ENCODE data around the gene UBE2A. TPM values are rescaled to one million over a fixed set of nuclear protein-coding genes. Genes with fewer than 3 reads are reported as not detected.

The UBE2A gene
- total RNA-seq, 4 donors from 2014 or later = 26.8 to 50.4 (median 42.3) TPM

DNA sequence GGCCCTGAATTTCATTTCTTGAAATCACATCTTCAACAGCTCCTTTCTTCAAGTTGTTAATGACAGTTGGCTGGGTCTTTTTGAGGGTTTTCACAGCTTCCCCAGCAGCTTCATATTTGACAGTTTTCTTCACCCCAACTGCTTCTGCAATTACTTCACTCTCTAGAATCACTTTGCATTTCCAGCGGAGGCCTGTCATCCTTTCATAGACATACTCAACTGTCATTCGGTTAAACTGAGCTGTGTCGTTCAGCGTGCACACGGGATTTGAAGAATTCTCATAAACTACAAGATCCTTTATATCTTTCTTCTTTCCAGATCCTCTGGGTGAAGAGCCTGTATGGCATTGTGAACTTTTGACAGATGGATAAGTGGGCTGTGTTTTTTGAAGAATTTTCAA is 15.4 kb downstream of the UBE2A start:
- TF ChIP-seq, protein P1, sequence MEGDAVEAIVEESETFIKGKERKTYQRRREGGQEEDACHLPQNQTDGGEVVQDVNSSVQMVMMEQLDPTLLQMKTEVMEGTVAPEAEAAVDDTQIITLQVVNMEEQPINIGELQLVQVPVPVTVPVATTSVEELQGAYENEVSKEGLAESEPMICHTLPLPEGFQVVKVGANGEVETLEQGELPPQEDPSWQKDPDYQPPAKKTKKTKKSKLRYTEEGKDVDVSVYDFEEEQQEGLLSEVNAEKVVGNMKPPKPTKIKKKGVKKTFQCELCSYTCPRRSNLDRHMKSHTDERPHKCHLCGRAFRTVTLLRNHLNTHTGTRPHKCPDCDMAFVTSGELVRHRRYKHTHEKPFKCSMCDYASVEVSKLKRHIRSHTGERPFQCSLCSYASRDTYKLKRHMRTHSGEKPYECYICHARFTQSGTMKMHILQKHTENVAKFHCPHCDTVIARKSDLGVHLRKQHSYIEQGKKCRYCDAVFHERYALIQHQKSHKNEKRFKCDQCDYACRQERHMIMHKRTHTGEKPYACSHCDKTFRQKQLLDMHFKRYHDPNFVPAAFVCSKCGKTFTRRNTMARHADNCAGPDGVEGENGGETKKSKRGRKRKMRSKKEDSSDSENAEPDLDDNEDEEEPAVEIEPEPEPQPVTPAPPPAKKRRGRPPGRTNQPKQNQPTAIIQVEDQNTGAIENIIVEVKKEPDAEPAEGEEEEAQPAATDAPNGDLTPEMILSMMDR (IDR thresholded peaks at IDR 0.05; ENCODE audit: low read depth) = no peak

DNA sequence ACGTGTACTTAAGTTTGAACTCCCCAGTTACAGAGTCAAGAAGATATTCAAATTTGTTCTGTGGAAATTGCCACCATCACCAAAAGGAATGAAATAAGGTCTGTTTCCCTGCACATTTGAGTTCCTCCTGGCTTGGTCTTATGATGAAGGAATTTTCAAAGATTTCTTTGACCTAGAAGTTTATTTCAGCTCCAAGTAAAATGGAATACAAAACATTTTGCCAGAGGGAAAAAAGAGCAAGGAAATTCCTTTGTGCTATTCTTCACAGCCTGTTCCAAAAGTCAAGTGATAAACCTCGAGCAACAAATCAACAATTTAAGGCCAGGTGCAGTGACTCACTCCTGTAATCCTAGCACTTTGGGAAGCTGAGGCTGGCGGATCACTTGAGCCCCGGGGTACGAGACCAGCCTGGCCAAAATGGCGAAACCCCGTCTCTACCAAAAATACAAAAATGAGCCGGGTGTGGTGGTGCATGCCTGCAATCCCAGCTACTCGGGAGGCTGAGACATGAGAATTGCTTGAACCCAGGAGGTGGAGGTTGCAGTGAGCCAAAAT is 28.4 kb downstream of the UBE2A start:
- TF ChIP-seq, protein P1 (IDR thresholded peaks at IDR 0.05; ENCODE audit: low read depth) = no peak

DNA sequence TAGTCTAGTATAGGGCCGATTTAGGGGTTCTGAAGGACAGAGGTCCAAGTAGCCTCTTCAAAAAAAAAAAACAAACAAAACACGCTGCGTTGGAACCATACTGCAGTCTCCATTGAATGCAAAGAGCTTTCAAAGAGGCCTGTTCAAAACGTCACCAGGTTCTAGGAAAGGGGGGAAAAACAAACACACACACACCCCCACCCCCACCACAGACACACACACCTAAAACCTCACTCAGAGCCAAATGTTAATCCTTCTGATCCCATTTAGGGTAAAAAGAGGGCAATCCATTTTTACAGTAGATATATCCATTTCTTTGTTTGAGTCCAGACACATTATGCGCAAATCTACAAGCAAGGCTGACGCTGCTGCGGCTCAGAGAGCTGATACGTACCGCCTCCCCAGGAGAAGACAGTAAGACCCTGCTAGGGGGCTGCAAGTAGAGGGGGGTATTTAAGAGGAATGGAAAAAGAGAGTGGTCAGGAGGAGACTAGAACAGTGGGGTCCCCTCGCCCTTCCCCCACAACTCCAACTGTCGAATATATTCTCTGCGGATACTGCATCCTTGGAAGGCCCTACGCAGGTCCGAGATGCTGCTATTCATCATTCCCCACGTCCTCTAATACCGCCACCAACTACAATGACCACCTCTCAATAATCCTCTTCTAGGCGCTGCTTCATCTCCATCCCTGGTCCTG is 30.6 kb downstream of the UBE2A start:
- TF ChIP-seq, protein P1 (IDR thresholded peaks at IDR 0.05; ENCODE audit: low read depth) = no peak

DNA sequence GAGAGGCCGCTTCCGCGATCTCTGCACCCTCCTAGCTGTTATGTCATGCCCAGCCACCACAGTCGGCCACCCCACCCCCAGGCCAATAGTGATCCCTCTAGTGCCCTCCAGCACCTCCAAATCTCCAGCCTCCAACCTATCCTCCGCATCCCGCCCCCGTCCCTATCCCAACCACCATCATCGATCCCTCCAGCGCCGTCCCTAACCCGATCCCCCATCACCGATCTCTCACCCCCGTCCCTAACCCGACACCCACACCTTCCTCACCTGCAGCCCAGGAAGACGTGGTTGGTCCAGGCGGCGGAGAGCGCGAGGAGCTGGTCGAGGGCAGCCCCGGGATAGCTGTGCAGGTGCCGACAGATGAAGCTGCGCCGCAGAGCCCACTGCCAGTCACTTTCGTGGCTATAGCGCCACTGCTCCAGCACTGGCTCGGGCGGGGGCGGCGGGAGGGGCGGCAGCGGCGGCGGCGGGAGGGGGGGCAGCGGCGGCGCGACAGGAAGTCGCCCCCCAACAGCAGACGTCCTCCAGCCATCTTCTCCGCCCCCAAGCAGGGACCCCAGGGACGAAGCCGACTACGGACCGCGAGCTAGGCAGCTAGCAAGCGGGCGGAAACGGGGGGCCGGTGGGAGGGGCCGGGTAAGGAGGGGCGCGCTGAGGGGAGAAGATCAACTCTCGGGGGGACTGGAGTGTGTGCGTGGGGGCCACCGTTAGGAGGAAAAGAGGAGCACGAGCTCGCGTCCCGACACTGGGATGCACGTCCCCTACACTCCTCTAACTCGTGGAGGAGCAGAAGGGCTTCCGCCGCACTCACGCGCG is 31.3 kb downstream of the UBE2A start:
- TF ChIP-seq, protein P1 (IDR thresholded peaks at IDR 0.05; ENCODE audit: low read depth) = no peak

DNA sequence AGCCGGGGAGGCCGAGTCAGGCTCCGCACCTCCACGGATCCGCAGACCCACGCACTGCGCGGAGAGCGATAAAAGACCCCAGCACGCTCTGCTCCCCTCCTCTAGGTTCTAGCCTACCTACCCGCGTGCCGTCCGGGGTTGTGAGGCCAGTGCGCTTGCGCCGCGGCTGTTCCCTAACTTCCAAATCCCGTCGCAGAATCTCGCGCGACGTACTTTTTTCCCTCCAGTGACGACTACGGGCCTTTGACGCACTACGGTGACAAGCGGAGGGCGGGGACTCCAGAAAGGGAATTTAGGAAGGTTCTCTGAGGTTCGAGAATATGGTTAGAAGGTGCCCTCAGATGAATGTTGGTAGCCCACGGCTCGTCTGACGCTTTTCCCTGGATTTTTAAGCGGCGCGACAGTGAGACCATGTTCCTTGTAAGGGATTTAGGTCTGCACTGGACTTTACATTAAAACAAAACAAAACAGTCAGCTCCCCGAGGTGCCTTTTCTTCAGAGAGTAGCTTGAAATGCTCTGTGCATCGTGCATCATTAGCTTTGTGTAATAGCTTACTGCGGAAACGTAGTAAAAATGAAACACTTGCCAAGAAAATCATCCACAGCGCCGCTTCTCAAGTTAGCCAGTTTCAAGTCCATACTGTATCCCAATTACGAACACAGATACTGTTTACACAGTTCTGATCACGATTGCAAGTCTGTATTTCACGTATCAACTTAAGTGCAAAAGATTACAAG is 32.1 kb downstream of the UBE2A start, which contains the start of gene NKRF:
Gene NKRF (minus strand): TSS at position 145 of the 738 bp plus-strand sequence.
- TF ChIP-seq, protein P1 (IDR thresholded peaks at IDR 0.05; ENCODE audit: low read depth) = no peak

DNA sequence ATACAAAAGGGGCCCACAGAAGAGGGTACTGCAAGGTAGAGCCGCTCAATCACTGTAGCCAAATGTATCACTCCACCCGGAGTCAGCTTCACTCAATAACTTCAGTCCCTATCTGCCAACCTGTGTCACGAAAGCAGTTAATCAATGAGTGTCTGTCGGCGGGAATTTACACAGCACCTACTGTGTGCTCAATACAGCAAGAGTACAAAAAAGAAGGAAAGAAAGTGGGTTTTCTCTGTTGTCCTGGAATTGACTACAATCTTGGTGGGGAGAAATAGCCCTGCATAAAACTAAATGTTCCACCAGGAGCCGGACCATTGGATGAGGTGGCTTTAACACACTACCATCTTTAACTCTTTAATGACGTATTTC is 32.6 kb downstream of the UBE2A start:
- TF ChIP-seq, protein P1 (IDR thresholded peaks at IDR 0.05; ENCODE audit: low read depth) = no peak
